ENCODE results near the gene SCRN2. TPM values are rescaled to one million over a fixed set of nuclear protein-coding genes. Genes with fewer than 3 reads are reported as not detected.

The SCRN2 gene
- total RNA-seq, 2 experiments from 2014 or later: 38.0 to 39.6 TPM

DNA sequence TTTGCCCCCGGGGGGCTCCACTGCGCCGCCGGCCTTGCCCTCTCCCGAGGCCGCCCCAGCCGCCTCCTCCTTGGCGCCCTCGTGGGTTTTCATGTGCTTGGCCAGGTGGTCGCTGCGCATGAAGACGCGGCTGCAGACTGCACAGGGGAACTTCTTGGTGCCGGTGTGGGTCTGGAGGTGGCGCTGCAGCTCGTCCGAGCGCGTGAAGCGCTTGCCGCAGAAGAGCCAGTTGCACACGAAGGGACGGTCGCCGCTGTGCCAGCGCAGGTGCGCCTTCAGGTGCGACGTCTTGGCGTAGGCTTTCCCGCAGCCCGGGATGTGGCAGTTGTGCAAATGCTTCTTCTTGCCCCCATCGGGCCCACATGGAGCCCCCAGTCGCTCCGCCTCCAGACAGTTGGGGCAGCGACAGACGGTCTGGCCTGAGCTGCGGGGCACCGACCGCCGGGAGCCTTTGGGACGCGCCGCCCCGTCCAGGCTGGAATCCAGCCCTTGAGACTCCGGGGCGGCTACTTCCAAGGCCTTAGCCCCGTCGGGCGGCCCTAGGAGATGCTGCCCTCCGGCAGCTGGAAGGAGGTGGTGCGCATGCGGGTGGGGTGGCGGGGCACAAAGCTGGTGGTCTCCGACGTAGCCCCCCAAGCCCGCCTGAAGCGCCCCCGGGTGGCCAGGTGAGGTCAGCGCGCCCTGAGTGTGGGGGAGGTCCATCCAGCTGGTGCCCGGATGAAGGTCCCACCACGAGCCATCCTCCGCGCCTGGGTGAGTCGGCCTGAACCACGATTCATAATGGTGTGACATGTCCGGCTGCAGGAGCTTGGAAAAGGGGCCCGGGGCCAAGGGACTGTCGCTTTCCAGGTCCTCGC lies 6.5 kb upstream of the SCRN2 start:
- ATAC-seq (ENCODE audit: low read depth): peak; percentile 16
- H3K27me3 Mint-ChIP-seq: peaks cover 69% of the 10 kb centered on the region
- H3K27ac Mint-ChIP-seq: no peak overlapping the region
- POLR2A ChIA-PET: interaction anchor here (1.2 to 2.6 kb wide), 2 partner anchors 39 to 48 kb away, joined by 3 to 7 read pairs; partner anchors contain the start of gene SP2
- peaks cover 20% of the 10 kb centered on the region for H3K4me1 Mint-ChIP-seq
- H3K9me3 Mint-ChIP-seq: no peaks in the 10 kb centered on the region
- H3K4me3 Mint-ChIP-seq: no peak overlapping the region
- DNase-seq: peak; percentile 53
- H3K36me3 Mint-ChIP-seq: no peaks in the 10 kb centered on the region

DNA sequence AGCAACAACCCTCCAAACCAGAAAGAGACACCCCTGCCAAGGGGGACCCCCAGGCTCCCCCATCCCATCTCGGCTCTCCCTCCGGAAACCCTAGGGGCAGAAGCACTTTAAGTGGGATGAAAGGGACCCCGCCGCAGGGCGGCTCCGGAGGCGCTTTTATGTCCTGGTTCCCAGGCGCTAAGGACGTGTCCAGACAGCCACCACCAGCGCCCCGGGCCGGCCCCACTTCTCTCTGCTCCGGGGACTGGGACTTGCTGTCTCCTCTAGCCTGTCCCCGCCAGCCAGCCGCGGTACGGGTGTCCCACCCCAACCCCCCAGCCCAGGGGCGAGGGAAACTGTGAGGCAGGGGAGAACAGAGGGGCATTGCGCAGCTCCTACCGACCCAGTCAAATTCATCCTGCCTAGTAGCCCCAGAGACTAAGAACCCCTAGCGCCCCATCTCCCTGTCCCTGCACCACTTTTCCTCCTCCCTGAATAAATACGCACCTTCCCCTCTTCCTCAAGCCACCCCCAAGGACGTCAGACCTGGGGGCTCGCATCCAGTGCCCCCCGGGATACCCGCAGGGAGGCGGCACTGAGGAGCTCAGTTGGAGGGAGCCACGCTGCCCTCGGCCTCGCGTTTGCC lies 5.8 kb upstream of the SCRN2 start:
- H3K27me3 Mint-ChIP-seq: peaks cover 62% of the 10 kb centered on the region
- H3K9me3 Mint-ChIP-seq: no peaks in the 10 kb centered on the region
- POLR2A ChIA-PET: interaction anchor here (1.2 to 2.6 kb wide), 2 partner anchors 40 to 49 kb away, joined by 3 to 7 read pairs; partner anchors contain the start of gene SP2
- ATAC-seq (ENCODE audit: low read depth) (no peak), DNase-seq (no peak)
- H3K36me3 Mint-ChIP-seq: no peaks in the 10 kb centered on the region
- H3K4me1 Mint-ChIP-seq: peaks cover 21% of the 10 kb centered on the region
- H3K27ac Mint-ChIP-seq: no peak overlapping the region
- H3K4me3 Mint-ChIP-seq: peak overlapping the region; percentile 25

DNA sequence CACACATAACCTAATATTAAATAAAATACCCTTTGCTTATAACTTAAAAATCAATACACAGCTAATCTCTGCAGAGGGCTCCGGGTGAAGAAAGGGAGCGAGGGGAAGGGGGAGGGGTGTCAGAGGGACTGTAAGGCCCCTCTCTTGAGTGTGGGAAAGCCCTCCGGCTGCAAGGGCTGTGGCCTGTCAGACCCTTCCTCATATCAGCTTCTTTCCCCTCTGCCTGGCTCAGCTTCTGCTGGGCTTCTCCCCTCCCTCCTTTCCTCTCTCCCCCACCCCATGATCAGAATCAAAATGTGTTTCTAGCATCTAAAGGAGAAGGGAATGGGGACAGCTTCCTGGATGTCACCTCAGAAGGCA lies 4.6 kb upstream of the SCRN2 start:
- Mint-ChIP-seq H3K27me3 (peaks cover 54% of the 10 kb centered on the region), H3K27ac (no peak overlapping the region), H3K4me3 (no peak overlapping the region), H3K4me1 (peaks cover 28% of the 10 kb centered on the region), H3K36me3 (peaks cover 2% of the 10 kb centered on the region), H3K9me3 (no peaks in the 10 kb centered on the region)
- DNase-seq (no peak), ATAC-seq (ENCODE audit: low read depth) (no peak)
- POLR2A ChIA-PET: interaction anchor here (2.6 kb wide), 1 partner anchor 50 kb away, joined by 7 read pairs; the partner anchor contains the start of gene SP2

DNA sequence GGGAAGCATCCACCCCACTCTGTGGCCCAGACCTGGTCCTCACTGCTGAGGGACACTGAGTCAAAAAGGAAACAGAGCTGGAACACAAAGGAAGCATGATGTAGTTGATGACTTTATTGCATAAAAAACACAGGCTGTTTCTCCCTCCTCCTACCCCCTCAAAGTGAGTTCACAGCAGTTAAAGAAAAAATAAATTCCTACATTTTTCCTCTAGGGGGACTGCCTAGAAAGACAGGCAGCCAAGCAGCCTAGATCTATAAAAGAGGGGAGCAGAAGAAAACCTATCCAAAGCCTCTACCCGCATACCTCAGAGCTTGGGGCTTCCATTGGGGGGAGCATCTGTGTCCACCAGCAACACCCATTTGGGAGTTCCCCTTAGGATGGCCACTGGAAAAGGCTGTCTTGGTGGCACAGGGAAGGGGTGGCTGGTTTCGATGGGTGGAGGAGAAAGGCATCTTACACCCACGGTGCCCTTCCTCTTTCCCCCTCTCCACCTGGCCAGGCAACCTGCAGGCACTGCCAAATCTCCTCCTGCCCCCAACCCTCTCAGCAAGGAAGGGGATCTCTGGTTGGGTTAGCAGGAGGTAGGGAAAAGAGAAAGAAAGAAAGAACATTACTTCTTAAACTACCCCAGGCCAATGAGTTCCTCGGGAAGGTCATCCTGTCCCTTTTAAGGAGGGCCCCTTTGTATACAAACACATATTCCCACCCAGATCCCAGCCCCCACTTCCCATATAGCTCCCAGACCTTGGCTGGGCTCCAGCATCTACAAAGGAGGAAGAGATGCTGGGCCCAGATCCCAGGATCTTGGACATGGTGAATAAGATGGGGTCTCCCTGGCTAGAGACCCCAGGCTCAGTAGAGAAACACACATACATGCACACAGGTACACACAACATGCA lies 4.0 kb upstream of the SCRN2 start:
- ATAC-seq (ENCODE audit: low read depth): no peak
- Mint-ChIP-seq H3K27ac (no peak overlapping the region), H3K27me3 (peaks cover 47% of the 10 kb centered on the region), H3K4me1 (peaks cover 30% of the 10 kb centered on the region), H3K36me3 (peaks cover 2% of the 10 kb centered on the region), H3K9me3 (no peaks in the 10 kb centered on the region), H3K4me3 (no peak overlapping the region)
- POLR2A ChIA-PET: interaction anchor here (1.0 to 2.6 kb wide), 2 partner anchors 51 kb away, joined by 4 to 7 read pairs; partner anchors contain the start of gene SP2
- no peak for DNase-seq

DNA sequence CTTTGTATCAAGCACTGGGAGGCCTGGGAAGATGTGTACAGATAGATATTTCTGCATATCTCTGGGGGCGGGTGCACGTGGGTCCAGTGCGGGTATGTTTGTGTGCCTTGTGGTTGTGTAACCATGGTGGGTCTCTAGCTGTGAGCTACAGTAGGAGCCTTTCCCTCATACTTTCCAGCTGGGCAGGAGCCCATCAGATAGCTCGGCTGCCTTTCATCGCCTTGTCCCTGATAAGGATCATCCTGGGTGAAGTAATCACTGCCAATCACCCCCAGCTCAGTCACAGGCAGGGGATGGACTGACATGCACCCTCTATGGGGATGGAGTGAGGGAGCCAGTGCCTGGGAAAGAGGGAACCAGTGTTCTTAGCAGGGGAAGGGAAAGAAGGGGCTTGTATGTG lies 3.2 kb upstream of the SCRN2 start:
- Mint-ChIP-seq H3K9me3 (no peaks in the 10 kb centered on the region), H3K4me3 (no peak overlapping the region), H3K27me3 (peaks cover 39% of the 10 kb centered on the region), H3K27ac (no peak overlapping the region), H3K36me3 (peaks cover 2% of the 10 kb centered on the region), H3K4me1 (peaks cover 28% of the 10 kb centered on the region)
- ATAC-seq (ENCODE audit: low read depth) (no peak), DNase-seq (no peak)
- POLR2A ChIA-PET: no interaction called here

DNA sequence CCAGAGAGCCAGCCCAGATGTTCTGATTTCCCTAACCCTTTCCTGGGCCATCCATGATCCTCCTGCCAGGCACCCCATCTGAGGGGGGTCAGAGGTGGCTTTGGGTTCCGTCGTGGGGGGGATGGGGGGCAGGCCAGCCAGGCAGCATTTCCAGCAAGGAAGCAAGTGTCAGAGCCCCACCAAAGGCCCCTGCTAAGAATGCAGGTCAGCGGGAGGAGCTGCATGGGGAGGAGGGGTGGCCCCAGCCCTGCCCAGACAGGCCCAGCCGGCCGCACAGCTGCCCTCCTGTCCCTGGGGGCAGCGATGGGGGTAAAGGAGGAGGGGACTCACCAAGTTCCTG lies 2.3 kb upstream of the SCRN2 start:
- ATAC-seq (ENCODE audit: low read depth) (no peak), DNase-seq (no peak)
- Mint-ChIP-seq H3K27me3 (peaks cover 30% of the 10 kb centered on the region), H3K4me3 (no peak overlapping the region), H3K4me1 (peaks cover 25% of the 10 kb centered on the region), H3K36me3 (peaks cover 2% of the 10 kb centered on the region), H3K9me3 (no peaks in the 10 kb centered on the region), H3K27ac (no peak overlapping the region)
- POLR2A ChIA-PET: interaction anchor here (0.6 to 1.6 kb wide), 4 partner anchors 12 to 52 kb away, joined by 3 to 6 read pairs (median 4); partner anchors contain the start of genes LRRC46 and MRPL10

DNA sequence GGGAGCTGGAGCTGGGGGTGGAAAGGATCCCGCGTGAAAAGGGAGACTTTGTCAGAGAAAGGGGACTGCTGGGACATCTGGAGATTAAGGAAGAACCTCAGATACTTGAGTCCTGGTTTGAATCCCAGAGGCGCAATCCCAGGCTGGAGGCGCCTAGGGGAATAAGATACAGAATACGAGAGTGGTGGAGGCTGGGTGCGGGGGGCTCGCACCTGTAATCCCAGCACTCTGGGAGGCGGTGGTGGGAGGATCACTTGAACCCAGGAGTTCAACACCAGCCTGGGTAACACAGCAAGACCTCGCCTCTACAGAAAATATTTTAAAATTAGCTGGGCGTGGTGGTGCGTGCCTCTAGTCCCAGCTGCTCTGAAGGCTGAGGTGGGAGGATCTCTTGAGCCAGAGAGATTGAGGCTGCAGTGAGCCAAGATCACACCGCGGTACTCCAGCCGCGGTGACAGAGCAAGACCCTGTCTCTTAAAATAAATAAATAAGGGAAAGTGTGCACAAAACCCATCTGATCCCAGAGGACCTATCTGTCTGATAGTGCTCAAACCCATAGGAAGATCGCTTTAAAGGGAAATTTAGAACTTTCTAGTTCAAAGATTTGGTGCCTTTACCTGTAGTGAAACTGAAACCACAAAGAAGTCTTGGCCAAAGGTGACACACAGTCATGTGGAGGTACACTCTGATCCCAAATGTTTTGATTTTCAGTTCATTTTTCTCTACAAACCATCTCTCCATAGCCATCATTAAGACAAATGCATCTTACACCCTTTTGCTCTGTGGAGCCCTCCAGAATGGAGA lies 617 bp upstream of the SCRN2 start:
- H3K9me3 Mint-ChIP-seq: no peaks in the 10 kb centered on the region

DNA sequence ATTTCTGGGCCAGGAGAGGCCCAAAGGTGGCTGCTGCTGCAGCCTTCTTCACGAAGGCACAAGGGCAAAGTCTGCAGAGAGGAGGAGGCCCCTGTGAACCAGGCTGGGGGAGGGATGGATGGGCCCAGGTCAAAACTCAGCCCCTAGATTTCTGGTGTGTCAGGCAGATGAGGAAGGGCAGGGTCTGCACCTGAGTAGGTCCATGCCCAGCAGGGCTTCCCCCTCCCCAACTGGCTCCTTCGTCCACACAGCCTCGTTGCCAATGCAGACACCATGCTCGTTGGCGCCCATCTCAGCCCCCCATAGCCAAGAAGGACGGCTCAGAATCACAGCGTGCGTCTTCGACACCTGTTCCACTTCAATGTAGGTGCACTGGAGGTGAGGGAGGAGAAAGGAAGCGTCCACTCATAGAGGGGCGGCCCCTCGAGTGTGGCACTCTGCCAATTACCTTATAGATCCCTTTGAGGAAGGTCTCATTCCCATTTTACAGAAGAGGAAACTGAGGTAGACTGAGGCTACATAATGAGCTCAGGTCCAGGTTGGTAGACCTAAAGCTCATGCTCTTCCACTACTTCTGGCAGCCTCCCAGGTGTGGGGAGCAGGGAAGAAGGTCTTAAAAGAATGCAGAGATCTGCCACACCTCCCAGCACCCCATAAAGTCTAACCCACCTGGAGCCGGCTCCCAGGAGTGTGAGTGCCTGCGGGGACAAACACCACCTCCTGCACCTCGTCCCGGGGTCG lies 902 bp downstream of the SCRN2 start:
- Mint-ChIP-seq H3K9me3 (no peaks in the 10 kb centered on the region), H3K4me1 (peaks cover 33% of the 10 kb centered on the region), H3K27ac (peak overlapping the region; percentile 68), H3K27me3 (peaks cover 3% of the 10 kb centered on the region), H3K4me3 (peak overlapping the region; percentile 100), H3K36me3 (peaks cover 2% of the 10 kb centered on the region)
- ATAC-seq (ENCODE audit: low read depth) (no peak), DNase-seq (no peak)
- POLR2A ChIA-PET: interaction anchor here (0.9 to 3.3 kb wide), 6 partner anchors 9 to 131 kb away, joined by 4 to 31 read pairs (median 11); partner anchors contain the start of genes CDK5RAP3, LRRC46, MRPL10 and SP2

More for the DNA sequence above, 617 bp upstream of the SCRN2 start:
- POLR2A ChIA-PET: interaction anchor here (0.9 to 3.3 kb wide), 7 partner anchors 10 to 176 kb away, joined by 3 to 31 read pairs (median 6); partner anchors contain the start of genes CDK5RAP3, LRRC46, MRPL10 and SP2
- Mint-ChIP-seq H3K27me3 (peaks cover 18% of the 10 kb centered on the region), H3K27ac (peak overlapping the region; percentile 95), H3K4me3 (peak overlapping the region; percentile 100), H3K4me1 (peaks cover 25% of the 10 kb centered on the region), H3K36me3 (peaks cover 2% of the 10 kb centered on the region)
- no peak for ATAC-seq (ENCODE audit: low read depth)
- no peak for DNase-seq

DNA sequence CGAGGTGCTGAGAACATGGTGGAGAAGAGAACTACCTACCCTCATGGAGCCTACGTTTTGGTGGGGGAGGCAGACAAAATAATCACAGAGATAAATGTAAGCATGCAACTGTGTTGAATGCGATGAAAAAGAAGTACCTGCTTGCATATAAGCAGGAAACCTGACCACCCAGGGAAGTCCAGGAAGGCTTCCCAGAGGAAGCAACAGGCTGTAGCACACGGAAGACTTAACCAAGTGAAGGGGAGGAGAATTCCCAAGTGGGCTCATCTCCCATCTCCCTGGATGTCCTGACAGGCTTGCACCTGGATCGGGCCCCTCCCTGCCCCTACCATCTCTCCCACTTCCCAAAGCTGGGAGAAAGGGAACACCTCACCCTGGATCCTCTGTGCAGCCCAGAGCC lies 2.0 kb downstream of the SCRN2 start:
- H3K27ac Mint-ChIP-seq: no peak overlapping the region
- no peaks in the 10 kb centered on the region for H3K27me3 Mint-ChIP-seq
- H3K4me1 Mint-ChIP-seq: peaks cover 43% of the 10 kb centered on the region
- DNase-seq: no peak
- H3K9me3 Mint-ChIP-seq: no peaks in the 10 kb centered on the region
- ATAC-seq (ENCODE audit: low read depth): no peak
- no peak overlapping the region for H3K4me3 Mint-ChIP-seq
- H3K36me3 Mint-ChIP-seq: peaks cover 3% of the 10 kb centered on the region
- POLR2A ChIA-PET: interaction anchor here (1.5 kb wide), 1 partner anchor 8 kb away, joined by 4 read pairs; the partner anchor contains the start of genes LRRC46 and MRPL10

DNA sequence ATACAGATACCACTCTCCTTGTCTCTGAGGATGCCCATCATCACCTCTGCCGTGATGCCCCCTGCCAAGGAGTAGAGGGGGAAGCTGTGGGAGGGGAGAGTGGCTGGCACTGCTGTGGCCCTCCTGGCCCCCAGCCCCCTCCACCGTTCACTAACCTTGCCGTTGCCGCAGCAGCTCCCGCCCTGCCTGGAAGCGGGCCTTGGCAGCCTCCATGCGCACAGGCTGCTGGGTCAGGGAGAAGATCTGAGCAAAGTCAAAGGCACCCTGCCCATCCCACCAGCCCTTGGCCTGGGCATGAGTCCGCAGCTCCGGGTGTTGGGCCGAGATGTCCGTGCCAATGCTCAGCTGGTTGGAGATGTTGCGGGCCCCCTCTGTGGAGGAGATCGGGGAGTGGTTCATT lies 2.4 kb downstream of the SCRN2 start:
- Mint-ChIP-seq H3K27ac (no peak overlapping the region), H3K27me3 (no peaks in the 10 kb centered on the region), H3K4me3 (no peak overlapping the region), H3K36me3 (peaks cover 3% of the 10 kb centered on the region), H3K9me3 (no peaks in the 10 kb centered on the region), H3K4me1 (peaks cover 45% of the 10 kb centered on the region)
- POLR2A ChIA-PET: no interaction called here
- ATAC-seq (ENCODE audit: low read depth) (no peak), DNase-seq (no peak)

DNA sequence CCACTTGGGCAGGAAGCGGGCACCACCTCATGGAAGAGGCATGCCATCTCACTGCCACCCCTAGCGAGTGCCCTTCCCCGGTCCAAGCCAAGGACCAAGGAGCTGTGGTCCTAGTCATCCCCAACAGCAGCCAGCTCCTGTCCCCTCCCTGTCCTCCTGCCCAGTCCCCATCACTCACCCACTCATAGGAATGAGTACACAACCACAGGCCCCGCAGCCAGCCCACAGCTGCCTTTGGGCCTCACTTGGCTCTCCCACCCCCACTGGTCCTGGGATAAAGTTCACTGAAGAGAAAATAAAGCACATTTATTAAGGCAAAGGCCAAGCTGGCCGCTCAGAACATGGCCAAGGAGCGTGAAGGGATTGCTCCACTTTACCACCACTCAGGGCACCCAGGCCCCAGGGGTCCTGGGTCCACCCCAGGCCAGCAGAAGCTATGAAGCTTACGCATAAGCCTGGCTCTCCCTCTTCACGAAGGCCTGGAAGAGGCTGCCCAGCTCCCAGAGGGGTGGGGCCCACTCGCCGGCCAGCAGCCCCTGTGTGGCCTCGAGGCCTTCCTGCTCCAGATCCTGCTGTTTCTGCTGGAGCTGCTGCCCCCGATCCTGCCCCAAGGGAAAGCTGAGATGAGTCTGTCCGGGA lies 3.6 kb downstream of the SCRN2 start:
- ATAC-seq (ENCODE audit: low read depth) (no peak), DNase-seq (no peak)
- peak overlapping the region; percentile 28 for H3K27ac Mint-ChIP-seq
- H3K9me3 Mint-ChIP-seq: no peaks in the 10 kb centered on the region
- H3K27me3 Mint-ChIP-seq: no peaks in the 10 kb centered on the region
- POLR2A ChIA-PET: interaction anchor here (1.9 to 2.3 kb wide), 2 partner anchors 58 to 180 kb away, joined by 6 to 7 read pairs; partner anchors contain the start of gene SP2
- peaks cover 3% of the 10 kb centered on the region for H3K36me3 Mint-ChIP-seq
- peaks cover 40% of the 10 kb centered on the region for H3K4me1 Mint-ChIP-seq
- no peak overlapping the region for H3K4me3 Mint-ChIP-seq
